Cardiac muscle cell (in vitro differentiated cells and primary cell): ENCODE measurements around the gene TCF12. TPM values are rescaled to one million over a fixed set of nuclear protein-coding genes. Genes with fewer than 3 reads are reported as not detected.
"Not testable (repeated sequence)": the region's sequence is repeated elsewhere in the genome, so short reads cannot be mapped to it uniquely, and the experiment has no call there.

Source experiments
- DNase-seq, 2 donors: peaks; one replicate each; pipeline versions ENCODE4 v3.0.0 to v3.0.0-alpha.2; 2010 to 2017; ENCODE audit warnings: low read depth in 1 of 2, low spot score in 1 of 2
- H3K27ac ChIP-seq: fragments of 200-600 bp; sonication (generic); 2 replicates; pipeline ENCODE4 v1.5.1; 2016
- H3K27me3 ChIP-seq: fragments of 200-600 bp; sonication (generic); 2 replicates; pipeline ENCODE4 v1.6.0; 2016; ENCODE audit warnings: control low read depth
- H3K36me3 ChIP-seq: fragments of 200-600 bp; sonication (generic); 2 replicates; pipeline ENCODE4 v1.5.1; 2016; ENCODE audit warnings: control low read depth
- H3K4me1 ChIP-seq: fragments of 200-600 bp; sonication (generic); 2 replicates; pipeline ENCODE4 v1.8.1; 2017; ENCODE audit warnings: low read depth, mild to moderate bottlenecking, mixed run types
- H3K4me3 ChIP-seq: fragments of 200-600 bp; sonication (generic); 2 replicates; pipeline ENCODE4 v1.5.1; 2016; ENCODE audit warnings: mild to moderate bottlenecking
- H3K9me3 ChIP-seq: fragments of 200-600 bp; sonication (generic); 2 replicates; pipeline ENCODE4 v1.5.1; 2017; ENCODE audit warnings: low read depth, mild to moderate bottlenecking, control low read depth
- CTCF ChIP-seq: IDR thresholded peaks from 2 replicates; pipeline ENCODE4 v1.5.1; 2012; ENCODE audit warnings: low read depth, mild to moderate bottlenecking, low read length
- polyA plus RNA-seq: library from polyadenylated mRNA; unstranded; fragments of >200 nt; fragmentation: Nextera tagmentation; extraction: Ambion mirVana; gene quantifications from 2 replicates; pipeline ENCODE4 v1.2.1, GENCODE V29; 2016
- total RNA-seq: library from RNA; depleted of rRNA; stranded (reverse); fragments of >200 nt; gene quantifications from 2 replicates; pipeline ENCODE4 v1.2.3, GENCODE V29; 2016

Gene TCF12
- total and polyA plus RNA-seq, 2 experiments from 2014 or later: 42.6 to 137 TPM

GRCh38 chr15:56931639-56932508 is 13.4 kb downstream of the TCF12 start:
- H3K27ac ChIP-seq: no peak overlapping the region
- H3K4me1 ChIP-seq: peaks cover 61% of the 10 kb centered on the region
- no peak overlapping the region for H3K4me3 ChIP-seq
- peak; percentile 13 to 16 for DNase-seq
- no peak for TF ChIP-seq CTCF
- no peaks in the 10 kb centered on the region for H3K27me3 ChIP-seq
- H3K9me3 ChIP-seq: no peaks in the 10 kb centered on the region
- H3K36me3 ChIP-seq: no peaks in the 10 kb centered on the region

DNA sequence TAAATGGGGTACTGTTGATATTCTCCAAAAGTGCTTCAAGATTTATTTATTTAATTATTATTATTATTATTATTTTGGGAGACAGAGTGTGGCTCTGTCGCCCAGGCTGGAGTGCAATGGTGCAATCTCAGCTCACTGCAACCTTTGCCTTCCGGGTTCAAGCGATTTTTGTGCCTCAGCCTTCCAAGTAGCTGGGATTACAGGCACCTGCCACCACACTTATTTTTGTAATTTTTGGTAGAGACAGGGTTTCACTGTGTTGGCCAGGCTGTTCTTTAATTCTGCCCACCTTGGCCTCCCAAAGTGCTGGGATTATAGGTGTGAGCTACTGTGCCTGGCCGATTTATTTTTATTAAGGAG is 14.0 kb downstream of the TCF12 start:
- H3K36me3 ChIP-seq, H3K4me3 ChIP-seq, H3K27me3 ChIP-seq, DNase-seq, H3K27ac ChIP-seq, H3K9me3 ChIP-seq: not testable (repeated sequence)
- H3K4me1 ChIP-seq: peaks cover 56% of the 10 kb centered on the region

DNA sequence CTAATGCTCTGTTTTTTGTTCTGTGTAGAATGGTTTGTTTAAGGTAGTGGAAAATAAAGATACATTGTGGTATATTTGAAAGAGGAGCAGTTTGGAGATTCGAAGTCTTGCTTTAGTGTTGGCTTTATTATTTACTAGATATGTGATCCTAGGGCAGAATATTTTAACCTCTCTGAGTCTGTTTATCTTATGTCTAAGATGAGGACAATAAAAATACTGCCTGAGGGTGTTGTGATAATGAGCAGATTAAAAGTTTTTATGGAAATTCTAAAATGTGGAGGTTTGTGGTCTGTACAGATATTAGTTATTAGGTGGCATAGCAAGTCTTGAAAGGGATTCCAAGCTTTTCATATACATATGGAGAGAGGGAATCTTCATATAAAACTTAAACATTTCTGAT is 15.0 kb downstream of the TCF12 start:
- H3K36me3 ChIP-seq: no peaks in the 10 kb centered on the region
- H3K27ac ChIP-seq: peak overlapping the region; percentile 17
- DNase-seq: no peak
- peaks cover 49% of the 10 kb centered on the region for H3K4me1 ChIP-seq
- no peak for TF ChIP-seq CTCF
- no peak overlapping the region for H3K4me3 ChIP-seq
- H3K9me3 ChIP-seq: no peaks in the 10 kb centered on the region
- H3K27me3 ChIP-seq: no peaks in the 10 kb centered on the region

- H3K4me1 ChIP-seq: peaks cover 47% of the 10 kb centered on the region
- H3K27ac ChIP-seq: peak overlapping the region; percentile 2
- TF ChIP-seq CTCF: no peak
- no peak for DNase-seq
- H3K36me3 ChIP-seq: no peaks in the 10 kb centered on the region
- no peak overlapping the region for H3K4me3 ChIP-seq
- no peaks in the 10 kb centered on the region for H3K27me3 ChIP-seq
- H3K9me3 ChIP-seq: no peaks in the 10 kb centered on the region
These were observed 15.4 kb downstream of the TCF12 start for GRCh38 chr15:56933811-56934210.

- peak in 1 of 2 donors; percentile 54 for DNase-seq
- Histone ChIP-seq H3K9me3 (no peaks in the 10 kb centered on the region), H3K36me3 (no peaks in the 10 kb centered on the region), H3K4me1 (peaks cover 47% of the 10 kb centered on the region), H3K27ac (peak overlapping the region; percentile 2), H3K4me3 (no peak overlapping the region), H3K27me3 (no peaks in the 10 kb centered on the region)
- no peak for TF ChIP-seq CTCF
These were observed 15.8 kb downstream of the TCF12 start for GRCh38 chr15:56934269-56934668.

DNA sequence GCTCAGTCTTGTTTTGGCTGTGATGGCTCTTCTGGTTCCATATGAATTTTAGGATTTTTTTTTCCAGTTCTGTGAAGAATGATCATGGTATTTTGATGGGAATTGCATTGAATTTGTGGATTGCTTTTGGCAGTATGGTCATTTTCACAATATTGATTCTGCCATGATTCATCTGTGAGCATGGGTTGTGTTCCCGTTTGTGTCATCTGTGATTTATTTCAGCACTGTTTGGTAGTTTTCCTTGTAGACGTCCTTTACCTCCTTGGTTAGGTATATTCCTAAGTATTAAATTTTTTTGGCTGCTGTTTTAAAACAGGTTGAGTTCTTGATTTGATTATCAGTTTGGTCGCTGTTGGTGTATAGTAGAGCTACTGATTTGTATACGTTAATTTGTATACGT is 18.5 kb downstream of the TCF12 start:
- no peak for DNase-seq

More for the DNA sequence above, 18.5 kb downstream of the TCF12 start:
- H3K4me3 ChIP-seq: no peak overlapping the region
- no peaks in the 10 kb centered on the region for H3K9me3 ChIP-seq
- no peaks in the 10 kb centered on the region for H3K36me3 ChIP-seq
- no peak for TF ChIP-seq CTCF
- H3K27ac ChIP-seq: no peak overlapping the region
- no peaks in the 10 kb centered on the region for H3K27me3 ChIP-seq
- peaks cover 22% of the 10 kb centered on the region for H3K4me1 ChIP-seq
